Sigmoid colon (tissue), 4 donors: ENCODE data around the gene TYW1B.
"Not testable (repeated sequence)": the region's sequence is repeated elsewhere in the genome, so short reads cannot be mapped to it uniquely, and the experiment has no call there.

ENCODE experiments used
- CTCF ChIP-seq, 4 experiments: fragments of 450-650 bp in 3 of 4; fragments of 200-600 bp in 1 of 4; IDR thresholded peaks; one replicate each; pipeline ENCODE4 v1.5.1; 2016 to 2019; ENCODE audit warnings: antibody characterized with exemption in 4 of 4, mild to moderate bottlenecking in 3 of 4, moderate library complexity in 2 of 4
- EP300 ChIP-seq, 4 donors: sonication (generic); formaldehyde crosslinking; IDR thresholded peaks; one replicate each; pipeline ENCODE4 v1.6.1; 2017; ENCODE audit warnings: antibody characterized with exemption in 4 of 4
- POLR2A ChIP-seq, 2 donors: fragments of 450-650 bp; IDR thresholded peaks; one replicate each; pipeline ENCODE4 v1.6.1; 2016; ENCODE audit warnings: antibody characterized with exemption in 2 of 2, mild to moderate bottlenecking in 2 of 2, moderate library complexity in 2 of 2
- POLR2AphosphoS5 ChIP-seq, 4 donors: sonication (generic); formaldehyde crosslinking; IDR thresholded peaks; one replicate each; pipeline ENCODE4 v1.6.1; 2017; ENCODE audit warnings: antibody characterized with exemption in 4 of 4

GRCh38 chr7:72555238-72555637 is 272.8 kb downstream of the TYW1B start:
- TF ChIP-seq CTCF, POLR2A, POLR2AphosphoS5, EP300 (IDR thresholded peaks at IDR 0.05): not testable (repeated sequence)
